Fibroblast of peridontal ligament (primary cell): ENCODE results near the gene PRKAG3.

Experiments used
- DNase-seq: peaks from one replicate; pipeline ENCODE4 v3.0.0-alpha.2; 2010; ENCODE audit errors: extremely low read depth

The PRKAG3 gene

GRCh38 chr2:218831378-218831990 is at the start of gene PRKAG3:
TSS of gene PRKAG3 (minus strand) at chr2:218831803.
- DNase-seq, result no peak

- no peak for DNase-seq
Observed at GRCh38 chr2:218880859-218881594, 49.4 kb upstream of the PRKAG3 start.

- DNase-seq, result no peak
Observed at GRCh38 chr2:218880102-218880858, 48.7 kb upstream of the PRKAG3 start, which contains the start of gene WNT10A. TSS of gene WNT10A (plus strand) at chr2:218880852. CDS start at chr2:218880996, 144 bp downstream.

- DNase-seq, result no peak
Observed at GRCh38 chr2:218879776-218880101, 48.1 kb upstream of the PRKAG3 start.

- no peak for DNase-seq
Observed at GRCh38 chr2:218878926-218879761, 47.5 kb upstream of the PRKAG3 start.

- DNase-seq, result no peak
Observed at GRCh38 chr2:218878486-218878885, 46.9 kb upstream of the PRKAG3 start.

- no peak for DNase-seq
Observed at GRCh38 chr2:218877891-218878290, 46.3 kb upstream of the PRKAG3 start.

DNA sequence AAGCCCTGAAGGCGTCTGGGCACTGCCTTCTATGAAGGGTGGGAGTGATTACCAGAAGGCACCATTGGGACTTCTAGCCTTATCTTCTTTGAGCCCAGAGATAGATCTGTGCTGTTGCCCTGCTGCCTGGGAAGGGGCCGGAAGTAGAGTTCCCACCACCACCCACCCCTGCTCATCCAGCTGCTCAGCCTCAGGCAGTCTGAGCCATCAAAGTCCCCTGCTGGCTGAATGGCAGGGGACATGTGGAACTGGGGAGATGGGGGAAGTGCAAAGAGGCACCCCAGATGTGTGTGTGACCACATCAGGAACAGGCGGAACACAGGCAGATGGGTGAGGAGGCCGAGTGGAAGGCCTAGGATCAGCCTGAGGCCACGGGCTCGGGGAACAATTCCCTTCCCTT is 45.7 kb upstream of the PRKAG3 start:
- DNase-seq, result no peak

GRCh38 chr2:218876562-218877219 is 45.1 kb upstream of the PRKAG3 start:
- DNase-seq, result peak; percentile 71

- DNase-seq, result no peak
Observed at GRCh38 chr2:218875692-218876246, 44.2 kb upstream of the PRKAG3 start.

- DNase-seq, result no peak
Observed at GRCh38 chr2:218873359-218874194, 42.0 kb upstream of the PRKAG3 start.

DNA sequence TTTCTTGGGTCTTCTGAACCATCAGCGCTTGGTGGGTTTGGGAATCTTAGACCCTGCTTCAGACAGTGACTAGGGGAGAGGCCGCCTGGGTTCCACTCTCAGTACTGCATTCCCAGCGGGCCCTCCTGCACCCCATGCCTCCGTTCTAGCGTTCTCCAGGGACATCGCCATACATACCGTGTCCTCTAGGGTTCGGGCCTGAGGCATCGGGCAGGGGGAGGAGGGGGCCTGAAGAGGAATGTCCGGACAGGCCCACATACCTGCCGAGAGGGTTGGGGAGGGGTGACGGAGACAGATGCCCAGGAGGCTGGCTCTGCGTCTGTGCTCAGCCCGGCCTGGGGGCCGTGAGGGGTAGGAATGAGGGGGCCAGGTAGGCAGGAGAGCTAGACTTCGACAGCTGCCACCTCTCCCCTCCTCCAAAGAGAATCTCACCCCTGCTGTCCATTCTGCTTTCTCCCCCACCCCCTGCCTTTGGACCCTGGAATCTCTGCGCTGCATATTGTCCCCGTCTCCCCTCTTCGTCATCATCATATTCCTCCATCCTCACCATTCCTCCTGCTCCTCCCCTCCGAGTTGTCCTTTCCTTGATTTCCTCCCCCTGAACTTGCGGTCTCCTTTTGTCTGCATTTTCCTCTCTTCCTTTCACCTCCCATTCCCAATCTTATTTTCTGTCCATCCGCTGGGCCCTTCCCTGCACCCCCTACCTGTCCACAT is 41.2 kb upstream of the PRKAG3 start:
- no peak for DNase-seq

DNA sequence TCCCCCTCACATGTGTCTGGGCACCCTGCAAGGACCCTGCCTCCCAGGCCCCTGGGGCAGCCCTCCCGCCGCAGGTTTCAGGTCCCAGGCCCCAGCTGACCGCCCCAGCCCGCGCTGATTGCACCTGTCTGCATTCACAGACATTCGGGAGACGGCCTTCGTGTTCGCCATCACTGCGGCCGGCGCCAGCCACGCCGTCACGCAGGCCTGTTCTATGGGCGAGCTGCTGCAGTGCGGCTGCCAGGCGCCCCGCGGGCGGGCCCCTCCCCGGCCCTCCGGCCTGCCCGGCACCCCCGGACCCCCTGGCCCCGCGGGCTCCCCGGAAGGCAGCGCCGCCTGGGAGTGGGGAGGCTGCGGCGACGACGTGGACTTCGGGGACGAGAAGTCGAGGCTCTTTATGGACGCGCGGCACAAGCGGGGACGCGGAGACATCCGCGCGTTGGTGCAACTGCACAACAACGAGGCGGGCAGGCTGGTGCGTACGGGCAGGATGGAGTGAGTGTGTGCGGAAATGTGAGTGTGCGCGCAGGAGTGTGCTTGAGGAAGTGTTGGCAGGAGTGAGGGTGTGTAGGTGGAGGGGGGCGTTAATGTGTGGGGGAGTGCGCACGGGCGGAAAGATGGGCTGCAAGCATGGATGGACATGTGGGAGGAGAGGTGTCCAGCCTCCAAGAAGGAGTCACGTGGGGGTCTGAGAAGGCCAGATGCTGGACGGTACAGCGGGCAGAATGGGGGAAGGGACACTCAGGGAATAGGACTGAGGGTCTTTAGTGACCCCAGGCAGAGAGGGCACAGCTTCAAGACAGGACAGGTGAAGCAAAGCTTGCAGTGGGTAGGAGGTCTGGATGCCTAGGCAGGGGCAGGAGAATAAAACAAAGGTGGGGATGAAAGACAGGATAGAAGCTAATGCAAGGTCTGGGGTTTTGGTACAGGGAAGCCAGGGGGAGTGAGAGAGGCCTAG is 40.0 kb upstream of the PRKAG3 start:
- DNase-seq, result no peak

GRCh38 chr2:218870984-218871344 is 39.4 kb upstream of the PRKAG3 start:
- no peak for DNase-seq

DNA sequence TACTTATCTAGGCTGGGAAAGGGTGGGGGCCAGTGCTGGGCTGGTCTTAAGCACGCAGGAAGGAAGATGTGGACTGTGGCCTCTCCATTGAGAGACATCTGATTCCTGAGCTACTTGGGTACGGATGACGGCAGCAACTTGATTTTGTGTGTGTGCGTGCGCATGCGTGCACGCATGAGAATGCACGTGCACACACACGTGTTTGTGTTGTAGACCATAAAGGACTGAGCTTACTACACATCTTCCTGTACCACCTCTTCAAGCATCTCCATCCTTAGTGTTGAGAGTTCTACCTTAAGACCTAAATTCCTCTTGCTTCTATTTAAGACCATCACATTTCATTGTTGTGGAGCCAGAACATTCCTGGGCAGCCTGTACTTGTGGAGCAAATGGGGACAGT is 37.5 kb upstream of the PRKAG3 start:
- no peak for DNase-seq

GRCh38 chr2:218867900-218868299 is 36.3 kb upstream of the PRKAG3 start:
- no peak for DNase-seq

DNA sequence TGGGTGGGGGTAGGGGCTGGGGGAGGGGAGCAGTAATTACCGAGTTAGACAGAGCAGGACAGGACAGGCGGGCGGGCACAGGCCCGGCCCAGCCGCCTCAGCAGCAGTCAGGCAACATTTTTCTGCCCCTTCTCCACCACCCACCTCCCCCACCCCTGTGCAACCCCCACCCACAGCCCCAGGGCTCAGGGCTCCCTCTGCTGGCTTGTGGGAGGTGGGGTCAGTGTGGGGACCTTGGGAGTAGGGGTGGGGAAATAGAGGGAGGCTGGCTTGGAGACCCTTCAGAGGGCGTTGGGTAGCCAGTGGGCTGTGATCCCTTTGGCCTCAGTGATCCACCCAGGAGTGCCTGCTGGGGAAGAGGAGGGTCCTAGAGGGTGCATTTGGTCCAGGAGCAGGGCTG is 34.4 kb upstream of the PRKAG3 start:
- DNase-seq, result no peak

DNA sequence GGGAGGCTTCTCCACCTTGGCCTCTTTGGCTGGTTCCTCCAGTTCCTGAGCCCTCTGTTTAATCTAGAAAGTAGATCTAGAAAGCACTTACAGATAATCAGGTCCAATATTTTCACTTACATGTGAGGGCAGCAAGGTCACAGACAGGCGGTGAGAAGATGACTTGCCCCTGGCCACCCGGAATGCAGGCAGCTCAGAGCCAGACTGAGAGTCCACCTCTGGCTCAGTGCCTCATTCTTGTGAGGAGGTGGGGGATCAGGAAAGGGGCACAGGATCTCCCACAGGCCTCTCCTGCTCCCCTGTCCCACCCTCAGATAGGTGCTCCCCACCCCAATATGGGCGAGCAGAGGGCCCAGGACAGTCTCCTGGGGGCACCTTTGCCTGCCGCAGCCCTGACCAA is 33.8 kb upstream of the PRKAG3 start:
- DNase-seq, result no peak
